A549 (cell line): ENCODE results near the gene TIGIT.

Experiments used
- CTCF ChIP-seq: fragments of >200 bp; sonication (Bioruptor Twin); formaldehyde crosslinking; IDR thresholded peaks from 3 replicates; pipeline ENCODE4 v1.5.1; 2016
- EP300 ChIP-seq, 2 experiments: fragments of >200 bp; sonication (Bioruptor Twin); formaldehyde crosslinking; IDR thresholded peaks; 2 replicates in 1 of 2; 3 replicates in 1 of 2; pipeline ENCODE4 v1.6.1; 2016 to 2017
- GATA3 ChIP-seq: IDR thresholded peaks from 2 replicates; pipeline ENCODE4 v1.6.1; 2012; ENCODE audit warnings: borderline replicate concordance
- JUN ChIP-seq, 2 experiments: fragments of >200 bp; sonication (Bioruptor Twin); formaldehyde crosslinking; IDR thresholded peaks; 2 replicates in 1 of 2; 3 replicates in 1 of 2; pipeline ENCODE4 v1.6.1; 2016 to 2017
- MAFK ChIP-seq: fragments of 450-650 bp; IDR thresholded peaks from 2 replicates; pipeline ENCODE4 v1.6.1; 2014; ENCODE audit not compliant: partially characterized antibody
- NPAS2 ChIP-seq: fragments of 250-450 bp; sonication (Bioruptor Pico); IDR thresholded peaks from 2 replicates; pipeline ENCODE4 v1.8.0; 2022; ENCODE audit warnings: mild to moderate bottlenecking, moderate library complexity, borderline replicate concordance
- NR3C1 ChIP-seq: fragments of >200 bp; sonication (Bioruptor Twin); formaldehyde crosslinking; IDR thresholded peaks from 3 replicates; pipeline ENCODE4 v1.6.1; 2017
- PHF8 ChIP-seq: fragments of 200-600 bp; sonication (generic); IDR thresholded peaks from 2 replicates; pipeline ENCODE4 v1.6.1; 2016; ENCODE audit warnings: low read depth, mild to moderate bottlenecking, antibody characterized with exemption, moderate library complexity, borderline replicate concordance
- POLR2A ChIP-seq: IDR thresholded peaks from 2 replicates; pipeline ENCODE4 v1.6.1; 2012; ENCODE audit warnings: mild to moderate bottlenecking, low read length
- REST ChIP-seq: fragments of 200-600 bp; sonication (generic); IDR thresholded peaks from 2 replicates; pipeline ENCODE4 v1.6.1; 2016; ENCODE audit warnings: antibody characterized with exemption, mild to moderate bottlenecking, moderate library complexity
- RFX5 ChIP-seq: fragments of 450-650 bp; IDR thresholded peaks from 2 replicates; pipeline ENCODE4 v1.7.1; 2014; ENCODE audit warnings: antibody characterized with exemption, mild to moderate bottlenecking, moderate library complexity
- RNF2 ChIP-seq: fragments of 200-600 bp; sonication (generic); IDR thresholded peaks from 2 replicates; pipeline ENCODE4 v1.6.1; 2016; ENCODE audit warnings: low read depth, mild to moderate bottlenecking, antibody characterized with exemption, moderate library complexity, borderline replicate concordance

- TF ChIP-seq CTCF (no peak), EP300 (IDR thresholded peaks at IDR 0.05) (no peak), POLR2A (no peak), RNF2 (no peak), PHF8 (no peak), RFX5 (no peak), GATA3 (no peak), NPAS2 (CRISPR knock-in tag) (no peak), REST (no peak), MAFK (no peak), NR3C1 (no peak), JUN (IDR thresholded peaks at IDR 0.05) (no peak)
These were observed 21.6 kb upstream of the TIGIT start for GRCh38 chr3:114272271-114272670.
